HUES64 (cell line): ENCODE data around the gene PPP1R14C.
"Not testable (repeated sequence)": the region's sequence is repeated elsewhere in the genome, so short reads cannot be mapped to it uniquely, and the experiment has no call there.

ENCODE experiments used
- H3K27ac ChIP-seq: 2 replicates; pipeline ENCODE4 v1.7.0; 2013; ENCODE audit warnings: low read depth, low read length, inconsistent platforms
- H3K27me3 ChIP-seq: 2 replicates; pipeline ENCODE4 v1.6.1; 2013; ENCODE audit warnings: mild to moderate bottlenecking, low read length; ENCODE audit not compliant: insufficient read depth
- H3K36me3 ChIP-seq: 2 replicates; pipeline ENCODE4 v1.6.1; 2013; ENCODE audit warnings: mild to moderate bottlenecking, low read length; ENCODE audit not compliant: insufficient read depth
- H3K4me1 ChIP-seq: 2 replicates; pipeline ENCODE4 v1.6.1; 2013; ENCODE audit warnings: mild to moderate bottlenecking, low read length, moderate library complexity; ENCODE audit not compliant: insufficient read depth
- H3K4me3 ChIP-seq: 2 replicates; pipeline ENCODE4 v1.5.1; 2013; ENCODE audit warnings: mild to moderate bottlenecking, low read length, moderate library complexity
- H3K9ac ChIP-seq: 2 replicates; pipeline ENCODE4 v1.6.1; 2013; ENCODE audit warnings: mild to moderate bottlenecking, low read depth, low read length
- H3K9me3 ChIP-seq: 2 replicates; pipeline ENCODE4 v1.6.1; 2013; ENCODE audit warnings: low read depth, low read length; ENCODE audit not compliant: insufficient read depth
- WGBS: fragments of 150-250, 120-280 bp; methylation state at CpG from one replicate; pipeline ENCODE4 v1.1.7; 2013; ENCODE audit warnings: missing lambda C conversion rate; 5-methylcytosine and 5-hydroxymethylcytosine counted together

Gene PPP1R14C

GRCh38 chr6:150118627-150119026 lies 24.2 kb upstream of the PPP1R14C start:
- Histone ChIP-seq H3K4me1 (no peaks in the 10 kb centered on the region), H3K9ac (no peak overlapping the region), H3K4me3 (no peak overlapping the region), H3K27me3 (no peaks in the 10 kb centered on the region), H3K36me3 (no peaks in the 10 kb centered on the region), H3K27ac (no peak overlapping the region), H3K9me3 (no peaks in the 10 kb centered on the region)
- 94% methylated on average over 9 of the region's 9 CpGs for whole genome bisulfite sequencing

GRCh38 chr6:150119173-150119572 lies 23.7 kb upstream of the PPP1R14C start:
- Histone ChIP-seq H3K9ac (no peak overlapping the region), H3K27me3 (no peaks in the 10 kb centered on the region)

DNA sequence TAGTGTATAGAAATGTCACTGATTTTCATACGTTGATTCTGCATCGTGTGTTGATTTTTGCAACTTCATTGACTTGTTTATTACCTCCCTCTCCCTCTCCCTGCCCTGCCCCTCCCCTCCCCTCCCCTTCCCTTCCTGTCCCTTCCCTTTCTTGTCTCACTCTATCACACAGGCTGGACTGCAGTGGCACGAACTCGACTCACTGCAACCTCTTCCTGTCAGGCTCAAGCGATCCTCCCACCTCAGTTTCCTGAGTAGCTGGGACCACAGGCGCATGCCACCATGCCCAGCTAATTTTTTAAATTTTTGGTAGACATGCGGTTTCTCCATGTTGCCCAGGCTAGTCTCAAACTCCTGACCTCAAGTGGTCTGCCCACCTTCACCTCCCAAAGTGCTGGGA lies 19.2 kb upstream of the PPP1R14C start:
- WGBS = 83% methylated on average over 7 of the region's 7 CpGs
- H3K4me1 ChIP-seq = no peaks in the 10 kb centered on the region
- no peak overlapping the region for H3K9ac ChIP-seq
- H3K4me3 ChIP-seq = no peak overlapping the region
- H3K27me3 ChIP-seq = no peaks in the 10 kb centered on the region
- H3K27ac ChIP-seq = no peak overlapping the region
- H3K9me3 ChIP-seq = no peaks in the 10 kb centered on the region
- H3K36me3 ChIP-seq = no peaks in the 10 kb centered on the region

More at GRCh38 chr6:150119173-150119572, 23.7 kb upstream of the PPP1R14C start:
- no peaks in the 10 kb centered on the region for H3K4me1 ChIP-seq
- H3K9me3 ChIP-seq = no peaks in the 10 kb centered on the region
- no peak overlapping the region for H3K4me3 ChIP-seq
- H3K36me3 ChIP-seq = no peaks in the 10 kb centered on the region
- no peak overlapping the region for H3K27ac ChIP-seq
- WGBS = 82% methylated on average over 7 of the region's 7 CpGs

GRCh38 chr6:150124235-150124634 lies 18.6 kb upstream of the PPP1R14C start:
- no peak overlapping the region for H3K4me3 ChIP-seq
- no peaks in the 10 kb centered on the region for H3K27me3 ChIP-seq
- 100% methylated on average over 1 of the region's 3 CpGs for WGBS
- no peaks in the 10 kb centered on the region for H3K36me3 ChIP-seq
- H3K9me3 ChIP-seq = no peaks in the 10 kb centered on the region
- no peak overlapping the region for H3K27ac ChIP-seq
- no peak overlapping the region for H3K9ac ChIP-seq
- H3K4me1 ChIP-seq = no peaks in the 10 kb centered on the region

- Histone ChIP-seq H3K36me3 (no peaks in the 10 kb centered on the region), H3K9me3 (no peaks in the 10 kb centered on the region), H3K27ac (no peak overlapping the region), H3K4me1 (no peaks in the 10 kb centered on the region), H3K4me3 (no peak overlapping the region), H3K27me3 (no peaks in the 10 kb centered on the region), H3K9ac (no peak overlapping the region)
- 82% methylated on average over 12 of the region's 13 CpGs for WGBS
Observed at GRCh38 chr6:150126641-150127291, 16.1 kb upstream of the PPP1R14C start.

DNA sequence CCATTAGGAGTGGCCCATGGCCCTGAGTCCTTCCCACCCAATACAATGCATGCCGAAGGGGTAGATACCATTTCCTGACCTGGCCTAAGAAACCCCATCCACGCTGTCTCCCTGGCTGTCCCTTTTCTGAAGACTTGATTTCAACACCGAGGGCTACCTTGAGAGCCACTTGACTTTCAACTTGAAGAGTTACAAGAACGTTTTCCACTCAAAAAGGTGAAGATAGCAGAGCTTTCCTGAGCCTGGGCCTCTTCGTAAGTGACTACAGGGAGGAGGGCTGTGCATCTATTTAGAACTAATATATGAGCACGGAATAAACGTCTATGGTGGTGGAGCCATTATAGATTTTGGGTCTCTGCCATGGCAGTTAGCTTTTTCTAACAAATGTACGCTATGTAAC lies 14.4 kb upstream of the PPP1R14C start:
- H3K9me3 ChIP-seq = no peaks in the 10 kb centered on the region
- H3K9ac ChIP-seq = no peak overlapping the region
- no peak overlapping the region for H3K27ac ChIP-seq
- H3K4me3 ChIP-seq = no peak overlapping the region
- no peaks in the 10 kb centered on the region for H3K27me3 ChIP-seq
- H3K36me3 ChIP-seq = no peaks in the 10 kb centered on the region
- H3K4me1 ChIP-seq = no peaks in the 10 kb centered on the region
- WGBS = 90% methylated on average over 8 of the region's 8 CpGs

GRCh38 chr6:150129616-150130505 lies 13.0 kb upstream of the PPP1R14C start:
- H3K27ac ChIP-seq = no peak overlapping the region
- H3K4me1 ChIP-seq = no peaks in the 10 kb centered on the region
- no peak overlapping the region for H3K4me3 ChIP-seq
- H3K36me3 ChIP-seq = no peaks in the 10 kb centered on the region
- H3K27me3 ChIP-seq = no peaks in the 10 kb centered on the region
- no peak overlapping the region for H3K9ac ChIP-seq
- H3K9me3 ChIP-seq = no peaks in the 10 kb centered on the region
- 87% methylated on average over 8 of the region's 9 CpGs for WGBS

DNA sequence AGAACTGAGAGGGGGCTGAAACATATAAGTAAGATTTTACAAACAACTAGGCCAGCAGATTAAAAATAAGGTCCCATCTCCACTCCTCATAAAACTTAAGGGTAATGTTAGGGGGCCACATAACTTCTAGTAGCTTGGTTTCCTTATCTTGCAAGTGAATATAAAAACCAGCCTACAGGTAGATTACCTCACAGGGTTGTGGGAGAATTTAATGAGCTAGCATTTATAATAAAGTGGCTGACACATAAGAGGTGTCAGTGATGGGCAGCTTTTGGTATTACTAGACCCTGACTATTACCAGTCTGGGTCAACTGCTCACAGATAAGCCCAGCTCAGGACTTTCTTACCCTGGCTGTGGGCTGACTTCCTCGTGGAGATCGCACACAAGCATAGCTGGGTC lies 9.2 kb upstream of the PPP1R14C start:
- 91% methylated on average over 2 of the region's 2 CpGs for WGBS

DNA sequence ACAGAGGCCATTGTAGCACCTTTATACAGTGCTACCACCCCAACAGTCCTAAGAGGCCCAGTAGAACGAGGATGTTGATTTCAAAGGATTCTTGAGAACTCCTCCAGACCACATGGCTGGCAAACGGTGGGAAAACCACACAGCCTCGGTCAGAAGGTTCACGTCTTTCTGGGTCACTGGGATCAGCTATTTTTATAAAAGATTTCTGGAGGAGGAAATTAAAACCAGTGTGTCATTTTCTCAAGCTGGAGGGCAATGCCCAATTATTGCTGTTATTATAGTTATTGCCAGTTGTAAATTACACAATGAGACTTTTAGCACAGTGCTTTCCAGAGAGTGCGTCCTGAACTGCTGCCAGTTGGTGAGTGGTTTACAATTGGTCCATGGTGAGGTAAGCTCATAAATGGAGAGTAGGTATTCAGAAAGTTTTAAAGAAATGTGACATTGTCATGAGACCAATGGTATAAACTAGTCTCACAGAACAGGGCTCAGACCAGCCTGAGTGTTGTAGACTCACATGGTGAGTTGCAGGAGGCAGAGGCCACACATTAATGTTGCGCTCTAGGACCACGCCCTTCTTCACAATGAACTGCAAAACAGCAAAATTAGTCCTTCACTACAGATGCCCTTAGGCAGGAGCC lies 8.4 kb upstream of the PPP1R14C start:
- 94% methylated on average over 7 of the region's 7 CpGs for WGBS
- H3K4me3 ChIP-seq = no peak overlapping the region
- H3K9me3 ChIP-seq = no peaks in the 10 kb centered on the region
- H3K9ac ChIP-seq = no peak overlapping the region
- no peak overlapping the region for H3K27ac ChIP-seq
- H3K36me3 ChIP-seq = no peaks in the 10 kb centered on the region
- H3K4me1 ChIP-seq = no peaks in the 10 kb centered on the region
- no peaks in the 10 kb centered on the region for H3K27me3 ChIP-seq

More for the DNA sequence above, 9.2 kb upstream of the PPP1R14C start:
- no peaks in the 10 kb centered on the region for H3K4me1 ChIP-seq
- no peaks in the 10 kb centered on the region for H3K9me3 ChIP-seq
- no peak overlapping the region for H3K4me3 ChIP-seq
- no peaks in the 10 kb centered on the region for H3K36me3 ChIP-seq
- H3K27ac ChIP-seq = no peak overlapping the region
- no peak overlapping the region for H3K9ac ChIP-seq
- H3K27me3 ChIP-seq = no peaks in the 10 kb centered on the region

GRCh38 chr6:150137711-150138110 lies 5.1 kb upstream of the PPP1R14C start:
- peaks cover 32% of the 10 kb centered on the region for H3K27me3 ChIP-seq
- H3K27ac ChIP-seq, H3K36me3 ChIP-seq, H3K9me3 ChIP-seq, H3K4me3 ChIP-seq, H3K9ac ChIP-seq, H3K4me1 ChIP-seq: not testable (repeated sequence)
- 88% methylated on average over 3 of the region's 3 CpGs for WGBS

DNA sequence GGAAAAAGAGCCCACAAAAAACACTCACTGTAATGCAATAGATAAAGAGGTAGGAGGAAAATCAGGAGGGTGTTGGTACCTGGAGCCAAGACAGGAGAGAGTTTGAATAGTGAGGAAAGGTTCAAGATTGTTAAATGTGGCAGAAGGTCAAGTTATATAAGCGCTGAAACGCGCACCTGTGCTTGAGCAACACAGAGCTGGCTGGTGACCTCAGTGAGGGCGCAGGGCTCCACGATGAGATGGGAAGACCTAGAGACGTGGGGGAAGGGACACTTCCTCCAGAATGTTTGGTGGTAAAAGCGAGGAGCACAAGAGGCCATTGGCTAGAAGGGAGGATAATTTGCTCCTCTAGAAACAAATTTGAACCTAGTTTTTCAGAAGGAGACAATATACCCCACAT lies 4.2 kb upstream of the PPP1R14C start:
- Histone ChIP-seq H3K36me3 (no peaks in the 10 kb centered on the region), H3K27ac (no peak overlapping the region), H3K9ac (no peak overlapping the region), H3K9me3 (no peaks in the 10 kb centered on the region), H3K4me3 (no peak overlapping the region), H3K27me3 (peaks cover 41% of the 10 kb centered on the region), H3K4me1 (no peaks in the 10 kb centered on the region; the same call in 1 of the 2 replicates)
- WGBS = 87% methylated on average over 7 of the region's 7 CpGs
